EH (cell line): Measurements from ENCODE around the gene PEF1.

Source experiments
- DNase-seq: peaks from one replicate; pipeline ENCODE4 v3.0.0-alpha.2; 2015; ENCODE audit warnings: low read depth

Gene PEF1

GRCh38 chr1:31627930-31628559 is 16.6 kb downstream of the PEF1 start:
- no peak for DNase-seq

DNA sequence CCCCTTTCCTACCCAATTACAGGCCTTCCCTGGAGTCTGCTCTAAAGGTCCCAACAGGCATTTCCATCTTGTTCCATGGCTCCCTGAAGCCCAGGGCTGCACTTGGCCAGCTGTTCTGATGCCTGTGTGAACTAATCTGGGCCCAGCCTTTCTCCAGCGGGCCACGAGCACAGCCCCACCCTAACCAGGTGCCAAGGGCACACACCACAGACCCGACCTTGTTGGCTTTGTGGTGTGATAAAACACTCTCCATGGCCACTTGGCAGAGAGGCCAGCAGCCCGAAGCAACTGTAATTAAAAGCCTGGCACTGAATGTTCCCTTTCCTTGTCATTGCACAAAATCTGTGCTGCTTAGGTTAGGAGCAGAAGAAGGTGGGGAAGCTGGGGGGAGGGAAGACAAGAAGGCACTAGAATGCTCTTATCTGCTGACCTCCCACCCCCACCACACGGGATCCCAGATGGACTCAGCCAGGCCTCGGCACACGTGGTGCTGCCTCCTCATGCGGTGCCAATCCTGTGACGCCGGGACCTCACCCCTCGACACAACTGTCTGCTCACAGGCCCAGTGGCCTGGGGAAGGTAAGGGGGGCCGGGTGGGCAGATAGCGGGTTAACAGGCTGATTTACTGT is 17.3 kb downstream of the PEF1 start:
- no peak for DNase-seq

- peak; percentile 68 for DNase-seq
Observed at GRCh38 chr1:31626223-31627207, 18.2 kb downstream of the PEF1 start.

- DNase-seq = peak; percentile 69
Observed at GRCh38 chr1:31625561-31626222, 19.0 kb downstream of the PEF1 start.

DNA sequence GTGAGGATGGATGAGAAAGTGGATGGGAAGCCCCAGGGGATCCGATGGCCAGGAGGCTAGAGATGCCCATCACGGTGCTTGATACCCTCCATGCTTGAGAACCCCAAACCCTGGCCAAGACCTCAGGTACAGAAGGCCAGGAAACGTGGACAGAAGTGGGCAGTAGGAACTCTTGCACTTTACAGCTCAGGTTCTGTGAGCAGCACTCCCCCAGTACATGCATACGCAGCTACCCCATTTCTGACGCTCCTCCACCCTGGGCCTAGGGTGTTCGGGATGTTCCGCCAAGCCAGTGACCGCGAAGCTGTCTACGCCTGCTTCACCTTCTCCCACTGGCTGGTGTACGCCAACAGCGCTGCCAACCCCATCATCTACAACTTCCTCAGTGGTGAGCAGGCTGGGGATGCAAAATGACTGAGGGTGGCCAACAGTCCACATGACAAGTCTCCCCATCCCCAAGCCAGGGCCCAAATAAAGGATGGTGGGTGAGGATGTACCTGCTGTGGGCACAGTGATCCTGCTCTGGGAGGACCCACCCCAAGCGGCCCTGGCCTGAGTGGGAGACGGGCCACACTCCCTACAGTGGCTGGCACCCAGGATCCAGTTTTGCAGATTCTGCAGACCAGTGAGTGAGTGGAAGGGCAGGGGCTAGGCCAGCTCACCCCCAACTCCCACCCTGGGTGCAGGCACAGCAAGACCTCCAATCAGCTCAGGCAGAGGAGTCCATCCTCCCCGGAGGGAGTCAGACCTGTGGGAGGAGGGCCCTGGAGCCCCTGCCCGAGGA is 19.8 kb downstream of the PEF1 start:
- no peak for DNase-seq

DNA sequence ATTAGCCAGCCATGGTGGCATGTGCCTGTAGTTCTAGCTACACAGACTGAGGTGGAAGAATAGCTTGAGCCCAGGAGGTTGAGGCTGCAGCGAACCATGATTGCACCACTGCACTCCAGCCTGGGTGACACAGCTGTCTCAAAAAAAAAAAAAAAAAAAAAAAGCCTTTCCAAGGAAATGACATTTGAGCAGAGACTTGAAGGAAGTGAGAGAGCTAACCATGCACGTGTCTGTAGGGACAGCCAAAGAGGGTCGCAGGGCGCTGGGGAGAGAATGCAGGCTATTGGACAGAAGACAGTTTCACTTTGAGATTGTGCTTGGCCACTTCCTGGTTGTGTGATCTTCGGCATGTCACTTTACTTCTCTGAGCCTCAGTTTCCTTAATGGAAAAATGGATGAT is 20.4 kb downstream of the PEF1 start:
- DNase-seq = no peak

- DNase-seq = no peak
Observed at GRCh38 chr1:31623365-31623764, 21.3 kb downstream of the PEF1 start.

- no peak for DNase-seq
Observed at GRCh38 chr1:31621847-31622730, 22.6 kb downstream of the PEF1 start.

- DNase-seq = no peak
Observed at GRCh38 chr1:31621498-31621820, 23.2 kb downstream of the PEF1 start.

DNA sequence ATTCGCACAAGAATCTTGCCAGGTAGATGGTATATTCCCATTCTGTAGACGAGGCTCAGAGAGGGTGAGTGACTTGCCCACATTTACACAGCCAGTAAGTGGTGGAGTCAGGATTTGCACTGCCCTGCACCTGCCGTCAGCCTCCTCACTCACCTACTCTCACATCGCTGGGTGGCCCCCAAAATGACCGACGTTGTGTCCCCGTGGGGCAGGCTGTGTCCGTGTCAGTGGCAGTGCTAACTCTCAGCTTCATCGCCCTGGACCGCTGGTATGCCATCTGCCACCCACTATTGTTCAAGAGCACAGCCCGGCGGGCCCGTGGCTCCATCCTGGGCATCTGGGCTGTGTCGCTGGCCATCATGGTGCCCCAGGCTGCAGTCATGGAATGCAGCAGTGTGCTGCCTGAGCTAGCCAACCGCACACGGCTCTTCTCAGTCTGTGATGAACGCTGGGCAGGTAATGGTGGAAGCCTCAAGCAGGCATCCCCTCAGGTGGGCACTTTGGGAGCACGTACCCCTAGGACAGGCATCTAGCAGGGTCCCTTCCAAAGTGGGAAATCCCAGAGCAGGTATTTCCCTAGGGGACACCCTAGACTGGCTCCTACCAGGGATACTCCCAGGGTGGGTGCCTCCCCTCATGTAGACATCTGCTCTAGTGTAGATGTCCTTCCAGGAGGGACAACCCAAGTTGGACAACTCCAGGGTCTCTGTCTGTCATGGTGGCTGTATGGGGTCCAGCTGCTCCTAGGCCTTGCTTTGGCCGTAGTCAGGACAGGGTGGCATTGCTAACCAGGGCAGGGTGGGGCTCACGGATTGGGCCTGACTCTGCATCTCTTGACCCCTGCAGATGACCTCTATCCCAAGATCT is 23.8 kb downstream of the PEF1 start:
- no peak for DNase-seq

GRCh38 chr1:31618916-31619846 is 25.5 kb downstream of the PEF1 start:
- no peak for DNase-seq

GRCh38 chr1:31617916-31618746 is 26.5 kb downstream of the PEF1 start:
- peak; percentile 42 for DNase-seq

GRCh38 chr1:31617218-31617915 is 27.3 kb downstream of the PEF1 start, which contains the start of gene HCRTR1:
HCRTR1 (plus strand) TSS chr1:31617689; CDS start chr1:31619193, 1,504 bp downstream.
- DNase-seq = no peak

DNA sequence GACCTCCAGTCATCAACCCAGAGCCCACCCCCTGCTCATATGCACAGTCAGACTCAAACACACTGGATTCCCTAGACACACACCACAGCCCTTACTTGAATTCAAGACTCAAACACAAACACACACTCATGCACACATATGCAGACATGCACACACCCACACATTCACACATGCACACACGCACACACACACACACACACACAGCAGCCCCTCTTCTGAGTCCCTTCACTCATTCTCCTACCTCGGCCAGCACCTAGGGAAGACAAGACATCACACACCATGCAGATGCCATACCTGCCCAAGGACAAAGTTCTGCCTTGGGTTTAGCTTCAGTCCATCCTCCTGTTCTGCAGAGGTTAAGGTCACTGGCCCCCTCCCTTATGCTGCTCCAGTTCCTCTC is 28.7 kb downstream of the PEF1 start:
- no peak for DNase-seq

DNA sequence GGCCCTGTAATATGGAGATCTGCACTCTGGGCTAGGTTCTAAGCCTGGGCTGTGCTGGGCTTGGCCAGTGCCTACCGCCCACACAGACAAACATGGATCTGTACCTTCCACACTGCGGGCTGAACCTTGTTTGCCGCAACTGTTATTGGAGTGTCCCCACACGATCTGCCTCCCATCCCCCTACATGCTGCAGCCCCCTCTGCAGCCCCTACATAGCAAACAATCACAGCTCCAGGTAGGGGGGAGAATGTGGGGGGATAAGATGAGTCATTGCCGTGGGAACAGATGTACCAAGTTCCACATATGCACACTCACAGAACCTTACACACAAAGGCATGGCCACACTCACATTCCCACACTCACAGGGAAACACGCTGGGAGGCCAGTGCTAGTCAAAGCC is 29.3 kb downstream of the PEF1 start:
- DNase-seq = no peak

GRCh38 chr1:31614414-31615005 is 30.2 kb downstream of the PEF1 start:
- no peak for DNase-seq
